B cell (primary cell): Measurements from ENCODE around the gene XPNPEP1. TPM values are rescaled to one million over a fixed set of nuclear protein-coding genes. Genes with fewer than 3 reads are reported as not detected.
A peak's percentile ranks its signal among the peaks of the same experiment; 100 is the strongest.

Source experiments
- ATAC-seq: fragments of 200-7000 bp; cut with Tn5 transposase; one replicate; pipeline ENCODE4 v1.10.0; 2021; ENCODE audit warnings: low read depth, mild to moderate bottlenecking, moderate number of reproducible peaks, moderate library complexity
- CTCF ChIA-PET: fragments of 350-600 bp; sonication (Branson Sonifier 250); formaldehyde crosslinking; loops from one replicate; lab custom pipeline; 2021; ENCODE audit warnings: antibody characterized with exemption, inconsistent platforms; lab: Charles Lee
- POLR2A ChIA-PET: fragments of 350-600 bp; sonication (Branson Sonifier 250); formaldehyde crosslinking; loops from one replicate; lab custom pipeline; 2021; ENCODE audit warnings: antibody characterized with exemption; lab: Charles Lee
- DNase-seq: peaks from one replicate; pipeline ENCODE4 v3.0.0; 2013
- H2AFZ ChIP-seq: 2 replicates; pipeline ENCODE4 v1.6.1; 2012; ENCODE audit warnings: mild to moderate bottlenecking, low read depth, low read length; ENCODE audit not compliant: insufficient read depth, poor library complexity, severe bottlenecking
- H3K27ac ChIP-seq, 2 donors: 1 replicate in 1 of 2; 2 replicates in 1 of 2; pipeline ENCODE4 v1.5.1; 2012 to 2013; ENCODE audit warnings: low read length in 2 of 2, mild to moderate bottlenecking in 2 of 2, moderate library complexity in 1 of 2
- H3K27me3 ChIP-seq, 4 experiments: fragments of 200-600 bp in 1 of 4; sonication (generic) in 1 of 4; replicated peaks in 1 of 4; 1 replicate in 2 of 4; 2 replicates in 2 of 4; pipeline versions ENCODE4 v1.6.1 to v1.7.0; 2013 to 2016; ENCODE audit warnings: low read length in 3 of 4, mild to moderate bottlenecking in 2 of 4, mixed read lengths in 1 of 4, moderate library complexity in 1 of 4; ENCODE audit not compliant: insufficient read depth in 4 of 4, control insufficient read depth in 3 of 4; ENCODE audit errors: control extremely low read depth in 1 of 4
- H3K36me3 ChIP-seq, 2 experiments: replicated peaks in 1 of 2; 1 replicate in 1 of 2; 2 replicates in 1 of 2; pipeline versions ENCODE4 v1.6.1 to v1.7.1; 2013; ENCODE audit warnings: low read length in 1 of 2; ENCODE audit not compliant: insufficient read depth in 2 of 2, control insufficient read depth in 1 of 2; ENCODE audit errors: control extremely low read depth in 1 of 2, extremely low read depth in 1 of 2
- H3K4me1 ChIP-seq, 2 donors: fragments of 200-600 bp in 1 of 2; sonication (generic) in 1 of 2; 1 replicate in 1 of 2; 2 replicates in 1 of 2; pipeline versions ENCODE4 v1.5.1 to v1.6.1; 2013 to 2017; ENCODE audit warnings: low read length in 2 of 2; ENCODE audit not compliant: control insufficient read depth in 2 of 2, insufficient read depth in 2 of 2
- H3K4me2 ChIP-seq: replicated peaks from 2 replicates; pipeline ENCODE3; 2012; ENCODE audit warnings: mild to moderate bottlenecking, low read depth, low read length; ENCODE audit not compliant: poor library complexity, severe bottlenecking
- H3K4me3 ChIP-seq, 5 experiments: fragments of 200-600 bp in 1 of 5; sonication (generic) in 1 of 5; 1 replicate in 3 of 5; 2 replicates in 2 of 5; pipeline versions ENCODE4 v1.5.1 to v1.7.0; 2011 to 2016; ENCODE audit warnings: low read length in 4 of 5, mild to moderate bottlenecking in 4 of 5, low read depth in 2 of 5, control low read depth in 1 of 5, moderate library complexity in 1 of 5; ENCODE audit not compliant: insufficient read depth in 1 of 5; ENCODE audit errors: control extremely low read depth in 1 of 5, extremely low read depth in 1 of 5
- H3K79me2 ChIP-seq: fragments of 200-600 bp; sonication (generic); one replicate; pipeline ENCODE4 v1.6.0; 2016; ENCODE audit warnings: low read length; ENCODE audit not compliant: control insufficient read depth, insufficient read depth
- H3K9ac ChIP-seq: fragments of 200-600 bp; sonication (generic); 2 replicates; pipeline ENCODE4 v1.6.1; 2017; ENCODE audit warnings: mild to moderate bottlenecking, low read length, moderate library complexity
- H3K9me3 ChIP-seq, 3 donors: one replicate each; pipeline versions ENCODE4 v1.6.1 to v1.7.1; 2013; ENCODE audit warnings: low read length in 2 of 3; ENCODE audit not compliant: control insufficient read depth in 2 of 3, insufficient read depth in 1 of 3; ENCODE audit errors: control extremely low read depth in 1 of 3
- H4K20me1 ChIP-seq: 2 replicates; pipeline ENCODE4 v1.6.0; 2012; ENCODE audit warnings: mild to moderate bottlenecking, low read length; ENCODE audit not compliant: insufficient read depth, control insufficient read depth, poor library complexity, severe bottlenecking
- H3K27ac Mint-ChIP-seq: one replicate; pipeline ENCODE4 v1.8.0; 2021; ENCODE audit warnings: mixed read lengths
- H3K27me3 Mint-ChIP-seq: one replicate; pipeline ENCODE4 v1.8.0; 2021; ENCODE audit warnings: mixed read lengths
- H3K4me1 Mint-ChIP-seq: one replicate; pipeline ENCODE4 v1.8.0; 2021; ENCODE audit warnings: mixed read lengths
- H3K4me3 Mint-ChIP-seq: one replicate; pipeline ENCODE4 v1.8.0; 2021; ENCODE audit warnings: mixed read lengths
- H3K9me3 Mint-ChIP-seq: one replicate; pipeline ENCODE4 v1.8.0; 2022; ENCODE audit warnings: mixed read lengths; ENCODE audit not compliant: insufficient read depth
- CTCF ChIP-seq: fragments of 200-600 bp; IDR thresholded peaks from one replicate; pipeline ENCODE4 v1.8.0; 2022; ENCODE audit warnings: antibody characterized with exemption, mild to moderate bottlenecking
- EZH2 ChIP-seq: IDR thresholded peaks from 2 replicates; pipeline ENCODE4 v1.6.1; 2012; ENCODE audit warnings: borderline replicate concordance, low read depth, mild to moderate bottlenecking, moderate library complexity, low read length; ENCODE audit not compliant: insufficient read depth, poor library complexity, severe bottlenecking
- WGBS: methylation state at CpG from one replicate; pipeline ENCODE4 v1.1.5; 2013; ENCODE audit warnings: missing lambda C conversion rate; ENCODE audit not compliant: insufficient coverage; 5-methylcytosine and 5-hydroxymethylcytosine counted together
- intact Hi-C: fragments of 100-400 bp; cut with micrococcal nuclease; formaldehyde crosslinking; loops from one replicate; pipeline ENCODE4 v1.10.0; 2022
- polyA plus RNA-seq: library from polyadenylated mRNA; depleted of rRNA; stranded (reverse); fragments of >200 nt; gene quantifications from 2 replicates; pipeline ENCODE4 v1.2.3, GENCODE V29; 2012
- total RNA-seq, 2 donors: library from RNA; stranded (reverse); fragments of 120-200 nt in 1 of 2; gene quantifications; 1 replicate in 1 of 2; 2 replicates in 1 of 2; pipeline versions ENCODE4 v1.2.3 to v1.2.4, GENCODE V29; 2013 to 2022

Gene XPNPEP1
- total and polyA plus RNA-seq, 2 donors (not counting 1 experiment from before 2014, with no cell fraction given) = 60.6 to 70.8 TPM

GRCh38 chr10:109891105-109891504, 32.2 kb downstream of the XPNPEP1 start:
- TF ChIP-seq EZH2 (no peak), CTCF (no peak)
- no peak for DNase-seq
- no peaks in the 10 kb centered on the region for H3K79me2 ChIP-seq
- H3K9me3 ChIP-seq = no peaks in the 10 kb centered on the region
- H3K36me3 ChIP-seq = peaks cover 0 to 45% of the 10 kb centered on the region in 2 experiments
- Mint-ChIP-seq H3K27ac (no peak overlapping the region), H3K4me3 (no peak overlapping the region), H3K4me1 (peaks cover 14% of the 10 kb centered on the region), H3K27me3 (no peaks in the 10 kb centered on the region), H3K9me3 (no peaks in the 10 kb centered on the region)
- peaks cover 4% of the 10 kb centered on the region for H4K20me1 ChIP-seq
- CTCF ChIA-PET = interaction anchor here (1.3 kb wide), 1 partner anchor 8 kb away, joined by 3 read pairs; no protein-coding TSS in a partner anchor
- H2AFZ ChIP-seq = no peak overlapping the region
- no peak overlapping the region for H3K27ac ChIP-seq
- 100% methylated on average over 2 of the region's 2 CpGs for WGBS
- H3K4me1 ChIP-seq = no peaks in the 10 kb centered on the region
- H3K27me3 ChIP-seq = no peaks in the 10 kb centered on the region
- no peak overlapping the region for H3K4me2 ChIP-seq
- H3K9ac ChIP-seq = no peak overlapping the region
- POLR2A ChIA-PET = no interaction called here
- ATAC-seq = no peak
- no peak overlapping the region for H3K4me3 ChIP-seq
- intact Hi-C loops = no loop called here

GRCh38 chr10:109889867-109890266, 33.4 kb downstream of the XPNPEP1 start:
- TF ChIP-seq CTCF (no peak), EZH2 (no peak)
- H3K4me2 ChIP-seq = no peak overlapping the region
- Mint-ChIP-seq H3K4me3 (no peak overlapping the region), H3K4me1 (peaks cover 6% of the 10 kb centered on the region), H3K27me3 (no peaks in the 10 kb centered on the region), H3K27ac (peak overlapping the region; percentile 15), H3K9me3 (no peaks in the 10 kb centered on the region)
- H3K9me3 ChIP-seq = no peaks in the 10 kb centered on the region
- peaks cover 4% of the 10 kb centered on the region for H4K20me1 ChIP-seq
- H3K27ac ChIP-seq = no peak overlapping the region
- no peaks in the 10 kb centered on the region for H3K27me3 ChIP-seq
- no peaks in the 10 kb centered on the region for H3K4me1 ChIP-seq
- ChIA-PET POLR2A (no interaction called here), CTCF (interaction anchor here (1.3 kb wide), 1 partner anchor 9 kb away, joined by 3 read pairs; no protein-coding TSS in a partner anchor)
- intact Hi-C loops = loop anchor here (10.0 kb wide), 1 partner anchor 215 kb away; no protein-coding TSS in a partner anchor
- DNase-seq (no peak), ATAC-seq (no peak)
- H3K9ac ChIP-seq = no peak overlapping the region
- H3K4me3 ChIP-seq = no peak overlapping the region
- WGBS = 80% methylated on average over 1 of the region's 4 CpGs
- no peak overlapping the region for H2AFZ ChIP-seq
- no peaks in the 10 kb centered on the region for H3K79me2 ChIP-seq
- H3K36me3 ChIP-seq = peaks cover 0 to 48% of the 10 kb centered on the region in 2 experiments
